GM04504 (cell line): ENCODE measurements around the gene CCDC15.

Source experiments
- DNase-seq: peaks from one replicate; pipeline ENCODE4 v3.0.0-alpha.2; 2012; ENCODE audit warnings: low read depth

CCDC15 gene

GRCh38 chr11:125069008-125069407 lies 115.0 kb downstream of the CCDC15 start:
- no peak for DNase-seq

GRCh38 chr11:125069796-125070195 lies 115.8 kb downstream of the CCDC15 start:
- DNase-seq: no peak

- no peak for DNase-seq
Observed at GRCh38 chr11:125070699-125071254, 116.8 kb downstream of the CCDC15 start.

GRCh38 chr11:125071435-125071834 lies 117.4 kb downstream of the CCDC15 start:
- no peak for DNase-seq

- no peak for DNase-seq
Observed at GRCh38 chr11:125071846-125072217, 117.8 kb downstream of the CCDC15 start.

- no peak for DNase-seq
Observed at GRCh38 chr11:125072218-125072960, 118.4 kb downstream of the CCDC15 start.

- DNase-seq: no peak
Observed at GRCh38 chr11:125072961-125073590, 119.1 kb downstream of the CCDC15 start.

- no peak for DNase-seq
Observed at GRCh38 chr11:125073616-125074483, 119.8 kb downstream of the CCDC15 start.

GRCh38 chr11:125074511-125075241 lies 120.7 kb downstream of the CCDC15 start:
- no peak for DNase-seq

GRCh38 chr11:125075242-125075625 lies 121.2 kb downstream of the CCDC15 start:
- DNase-seq: no peak

GRCh38 chr11:125075900-125076317 lies 121.9 kb downstream of the CCDC15 start:
- no peak for DNase-seq

GRCh38 chr11:125076378-125076945 lies 122.5 kb downstream of the CCDC15 start:
- no peak for DNase-seq

- no peak for DNase-seq
Observed at GRCh38 chr11:125078016-125078415, 124.0 kb downstream of the CCDC15 start.

GRCh38 chr11:125078516-125079140 lies 124.6 kb downstream of the CCDC15 start:
- DNase-seq: no peak

- no peak for DNase-seq
Observed at GRCh38 chr11:125079151-125079877, 125.3 kb downstream of the CCDC15 start.

GRCh38 chr11:125079878-125080530 lies 126.0 kb downstream of the CCDC15 start:
- no peak for DNase-seq

- no peak for DNase-seq
Observed at GRCh38 chr11:125080531-125080911, 126.5 kb downstream of the CCDC15 start.

GRCh38 chr11:125081098-125081798 lies 127.2 kb downstream of the CCDC15 start:
- DNase-seq: no peak

GRCh38 chr11:125082040-125082439 lies 128.0 kb downstream of the CCDC15 start:
- DNase-seq: no peak
